HCT116 (cell line): ENCODE results near the gene ETF1. TPM values are rescaled to one million over a fixed set of nuclear protein-coding genes. Genes with fewer than 3 reads are reported as not detected.

Experiments
- ATAC-seq: fragments of 200-7000 bp; cut with Tn5 transposase; 2 replicates; pipeline ENCODE4 v1.9.1; 2020; ENCODE audit warnings: mild to moderate bottlenecking, moderate library complexity
- BruUV-seq: library from RNA; stranded (reverse); fragments of 400-500 nt; replicated peaks from 2 replicates; lab custom pipeline; 2021; lab: Mats Ljungman, UMichigan
- CTCF ChIA-PET: fragments of 300-600 bp; sonication (Branson Sonifier 250); formaldehyde crosslinking; loops from one replicate; lab custom pipeline; 2021; ENCODE audit warnings: antibody characterized with exemption; lab: Charles Lee
- POLR2A ChIA-PET: fragments of 300-600, 350-600 bp; sonication (Branson Sonifier 250); formaldehyde crosslinking; loops from one replicate; lab custom pipeline; 2021; ENCODE audit warnings: antibody characterized with exemption; lab: Charles Lee
- RAD21 ChIA-PET, 2 experiments: fragments of 300-600 bp; sonication (Branson Sonifier 250); formaldehyde crosslinking; loops; one replicate each; lab custom pipeline; 2023; ENCODE audit warnings: low total read pairs in 2 of 2; ENCODE audit not compliant: uncharacterized antibody in 2 of 2, unreplicated experiment in 2 of 2, low non-redundant PET in 1 of 2; lab: Charles Lee
- DNase-seq: peaks from one replicate; pipeline ENCODE4 v3.0.0-alpha.2; 2010; ENCODE audit warnings: low read depth, low spot score
- H2AFZ ChIP-seq: fragments of 200-600 bp; shearing (Covaris generic), sonication (generic); 2 replicates; pipeline ENCODE4 v1.6.1; 2017; ENCODE audit warnings: low read depth, mixed run types, mixed read lengths, antibody characterized with exemption, low read length; ENCODE audit not compliant: poor library complexity, severe bottlenecking
- H3K27ac ChIP-seq: 2 replicates; pipeline ENCODE4 v1.5.1; 2012; ENCODE audit warnings: low read depth, low read length
- H3K27me3 ChIP-seq: fragments of 200-600 bp; sonication (generic); 2 replicates; pipeline ENCODE4 v1.6.1; 2016; ENCODE audit warnings: mixed run types, low read length, mixed read lengths; ENCODE audit not compliant: insufficient read depth
- H3K36me3 ChIP-seq, 2 experiments: fragments of 200-500 bp in 1 of 2; fragments of 200-600 bp in 1 of 2; sonication (Bioruptor generic) in 1 of 2; sonication (generic) in 1 of 2; 2 replicates each; pipeline versions ENCODE4 v1.5.1 to v1.6.1; 2014 to 2016; ENCODE audit warnings: low read length in 2 of 2, inconsistent platforms in 1 of 2, mixed read lengths in 1 of 2, mixed run types in 1 of 2; ENCODE audit not compliant: insufficient read depth in 2 of 2, control insufficient read depth in 1 of 2
- H3K4me1 ChIP-seq, 2 experiments: fragments of 200-600 bp in 1 of 2; sonication (generic) in 1 of 2; 2 replicates each; pipeline versions ENCODE4 v1.5.1 to v1.6.1; 2012 to 2017; ENCODE audit warnings: low read length in 2 of 2, inconsistent platforms in 1 of 2, mild to moderate bottlenecking in 1 of 2, mixed read lengths in 1 of 2, mixed run types in 1 of 2, moderate library complexity in 1 of 2; ENCODE audit not compliant: insufficient read depth in 2 of 2, control insufficient read depth in 1 of 2
- H3K4me2 ChIP-seq: fragments of 200-600 bp; sonication (generic); 2 replicates; pipeline ENCODE4 v1.6.1; 2017; ENCODE audit warnings: mixed run types, low read length, mixed read lengths
- H3K4me3 ChIP-seq, 2 experiments: fragments of 200-600 bp in 1 of 2; sonication (generic) in 1 of 2; replicated peaks in 1 of 2; 2 replicates each; pipeline ENCODE4 v1.5.1; 2011 to 2016; ENCODE audit warnings: low read length in 2 of 2, control low read depth in 1 of 2, low read depth in 1 of 2, mild to moderate bottlenecking in 1 of 2, mixed read lengths in 1 of 2, mixed run types in 1 of 2
- H3K79me2 ChIP-seq: fragments of 200-600 bp; sonication (generic); 2 replicates; pipeline ENCODE4 v1.6.1; 2017; ENCODE audit warnings: mild to moderate bottlenecking, mixed run types, low read length, moderate library complexity, mixed read lengths; ENCODE audit not compliant: insufficient read depth
- H3K9ac ChIP-seq: fragments of 200-600 bp; sonication (generic); 2 replicates; pipeline ENCODE4 v1.6.1; 2016; ENCODE audit warnings: low read length, mixed read lengths
- H3K9me2 ChIP-seq: fragments of 200-600 bp; sonication (generic), shearing (Covaris generic); 2 replicates; pipeline ENCODE4 v1.6.1; 2017; ENCODE audit warnings: mixed run types, mild to moderate bottlenecking, moderate library complexity; ENCODE audit not compliant: insufficient read depth
- H3K9me3 ChIP-seq, 2 experiments: fragments of 200-500 bp in 1 of 2; fragments of 200-600 bp in 1 of 2; sonication (Bioruptor generic) in 1 of 2; sonication (generic) in 1 of 2; 2 replicates each; pipeline ENCODE4 v1.6.1; 2014 to 2017; ENCODE audit warnings: low read length in 2 of 2, mixed read lengths in 2 of 2, inconsistent platforms in 1 of 2, low read depth in 1 of 2, mild to moderate bottlenecking in 1 of 2, mixed run types in 1 of 2, moderate library complexity in 1 of 2; ENCODE audit not compliant: control insufficient read depth in 1 of 2, insufficient read depth in 1 of 2
- H4K20me1 ChIP-seq: fragments of 200-600 bp; sonication (generic), shearing (Covaris generic); 2 replicates; pipeline ENCODE4 v1.6.1; 2017; ENCODE audit warnings: mixed run types, mild to moderate bottlenecking, moderate library complexity; ENCODE audit not compliant: insufficient read depth
- CTCF ChIP-seq, 3 experiments: fragments of 200-600 bp in 1 of 3; sonication (generic) in 1 of 3; IDR thresholded peaks in 2 of 3; conservative IDR thresholded peaks in 1 of 3; 2 replicates each; pipeline ENCODE4 v1.5.1; 2012 to 2017; ENCODE audit warnings: low read depth in 2 of 3, low read length in 2 of 3, antibody characterized with exemption in 1 of 3, borderline replicate concordance in 1 of 3, control low read depth in 1 of 3, mild to moderate bottlenecking in 1 of 3, mixed read lengths in 1 of 3, mixed run types in 1 of 3, moderate library complexity in 1 of 3; ENCODE audit not compliant: insufficient read depth in 1 of 3
- EGR1 ChIP-seq: IDR thresholded peaks from 2 replicates; pipeline ENCODE4 v1.6.1; 2012; ENCODE audit warnings: low read depth
- ELF1 ChIP-seq: IDR thresholded peaks from 2 replicates; pipeline ENCODE4 v1.6.1; 2012; ENCODE audit warnings: low read depth, borderline replicate concordance
- EZH2 ChIP-seq: fragments of 200-600 bp; sonication (generic); IDR thresholded peaks from 2 replicates; pipeline ENCODE4 v1.6.1; 2017; ENCODE audit warnings: antibody characterized with exemption, mixed run types
- FOSL1 ChIP-seq: IDR thresholded peaks from 2 replicates; pipeline ENCODE4 v1.6.1; 2012; ENCODE audit warnings: low read depth
- JUND ChIP-seq: IDR thresholded peaks from 2 replicates; pipeline ENCODE4 v1.6.1; 2012
- MAX ChIP-seq: IDR thresholded peaks from 2 replicates; pipeline ENCODE4 v1.6.1; 2012
- REST ChIP-seq: IDR thresholded peaks from 2 replicates; pipeline ENCODE4 v1.6.1; 2012; ENCODE audit warnings: low read depth
- SIN3A ChIP-seq: IDR thresholded peaks from 2 replicates; pipeline ENCODE4 v1.6.1; 2012; ENCODE audit warnings: low read depth
- SP1 ChIP-seq: IDR thresholded peaks from 2 replicates; pipeline ENCODE4 v1.6.1; 2012; ENCODE audit warnings: low read depth
- SRF ChIP-seq: IDR thresholded peaks from 2 replicates; pipeline ENCODE4 v1.6.1; 2012; ENCODE audit warnings: low read depth
- TCF7L2 ChIP-seq: IDR thresholded peaks from 2 replicates; pipeline ENCODE4 v1.7.0; 2011; ENCODE audit warnings: borderline replicate concordance, inconsistent platforms; ENCODE audit not compliant: insufficient read depth, insufficient read length; ENCODE audit errors: extremely low read depth
- ZBTB33 ChIP-seq: IDR thresholded peaks from 2 replicates; pipeline ENCODE4 v1.6.1; 2011; ENCODE audit warnings: mild to moderate bottlenecking, low read length, moderate library complexity; ENCODE audit not compliant: insufficient replicate concordance; ENCODE audit errors: extremely low read depth
- ZFX ChIP-seq: fragments of 450-650 bp; IDR thresholded peaks from 2 replicates; pipeline ENCODE4 v1.6.1; 2017
- ZNF274 ChIP-seq: fragments of 200-500 bp; sonication (Bioruptor generic); IDR thresholded peaks from 2 replicates; pipeline ENCODE4 v1.6.1; 2014; ENCODE audit warnings: mild to moderate bottlenecking, low read depth, low read length, inconsistent platforms
- intact Hi-C: fragments of 100-400 bp; cut with micrococcal nuclease; formaldehyde crosslinking; loops from 2 replicates; pipeline ENCODE4 v1.10.0; 2022
- total RNA-seq: library from RNA; stranded (reverse); gene quantifications from one replicate; pipeline ENCODE4 v1.2.1, GENCODE V29; 2021; ENCODE audit not compliant: unreplicated experiment

Gene ETF1
- total RNA-seq, 1 experiment from 2014 or later: 178 TPM

GRCh38 chr5:138580001-138580400, 37.0 kb upstream of the ETF1 start:
- ATAC-seq (no peak), DNase-seq (no peak)
- H3K4me3 ChIP-seq: no peak overlapping the region
- no peaks in the 10 kb centered on the region for H4K20me1 ChIP-seq
- no TSS peak for BruUV-seq
- no peak overlapping the region for H3K9ac ChIP-seq
- no peaks in the 10 kb centered on the region for H3K36me3 ChIP-seq
- no peak overlapping the region for H3K27ac ChIP-seq
- H3K4me1 ChIP-seq: peaks cover 5 to 15% of the 10 kb centered on the region in 2 experiments; a peak in 3 of 4 replicates
- H2AFZ ChIP-seq: no peak overlapping the region
- CTCF ChIA-PET: interaction anchor here (0.8 to 1.2 kb wide), 8 partner anchors 8 to 696 kb away, joined by 3 to 7 read pairs (median 4); no protein-coding TSS in a partner anchor
- H3K79me2 ChIP-seq: peaks cover 3% of the 10 kb centered on the region
- TF ChIP-seq SP1 (no peak), FOSL1 (no peak), ELF1 (no peak), ZNF274 (no peak), EGR1 (no peak), JUND (no peak), EZH2 (no peak), SIN3A (no peak), ZFX (no peak), ZBTB33 (no peak), CTCF (IDR thresholded peaks at IDR 0.05 in 2 of 3, conservative IDR thresholded peaks at IDR 0.05 in 1 of 3; ENCODE audit: borderline replicate concordance in 1 of 3, insufficient read depth in 1 of 3, low read depth in 2 of 3, low read length in 2 of 3) (no peak), REST (no peak), MAX (no peak), TCF7L2 (no peak), SRF (no peak)
- H3K9me2 ChIP-seq: no peaks in the 10 kb centered on the region
- no peak overlapping the region for H3K4me2 ChIP-seq
- POLR2A ChIA-PET: interaction anchor here (1.2 kb wide), 1 partner anchor 37 kb away, joined by 3 read pairs; the partner anchor contains the start of gene ETF1
- H3K9me3 ChIP-seq: no peaks in the 10 kb centered on the region
- intact Hi-C loops: no loop called here
- RAD21 ChIA-PET: interaction anchor here in 1 of 2 experiments (1.0 kb wide), 1 partner anchor 683 kb away, joined by 4 read pairs; no protein-coding TSS in a partner anchor
- H3K27me3 ChIP-seq: no peaks in the 10 kb centered on the region
